Gastrocnemius medialis (tissue), 4 donors: ENCODE data around the gene MGST2. TPM values are rescaled to one million over a fixed set of nuclear protein-coding genes. Genes with fewer than 3 reads are reported as not detected.

Experiments
- ATAC-seq, 2 donors: fragments of 150-250 bp; one replicate each; pipeline ENCODE4 v1.9.1; 2016
- DNase-seq, 2 donors: peaks; one replicate each; pipeline ENCODE4 v3.0.0-alpha.2; 2019
- H3K27ac ChIP-seq, 4 donors: fragments of 200-600 bp; sonication (generic); 1 replicate in 1 of 4; 2 replicates in 3 of 4; pipeline ENCODE4 v1.5.1; 2016 to 2018; ENCODE audit warnings: mild to moderate bottlenecking in 2 of 4, moderate library complexity in 1 of 4
- H3K27me3 ChIP-seq, 3 donors: fragments of 200-600 bp; sonication (generic) in 2 of 3; 1 replicate in 1 of 3; 2 replicates in 2 of 3; pipeline versions ENCODE4 v1.5.1 to v1.6.0; 2016 to 2019; ENCODE audit warnings: mild to moderate bottlenecking in 1 of 3, moderate library complexity in 1 of 3
- H3K36me3 ChIP-seq, 2 donors: fragments of 200-600 bp; sonication (generic) in 1 of 2; one replicate each; pipeline ENCODE4 v1.5.1; 2017 to 2018
- H3K4me1 ChIP-seq, 2 donors: fragments of 200-600 bp; sonication (generic) in 1 of 2; one replicate each; pipeline ENCODE4 v1.5.1; 2016 to 2017; ENCODE audit warnings: mild to moderate bottlenecking in 2 of 2
- H3K4me3 ChIP-seq, 4 donors: fragments of 200-600 bp; sonication (generic) in 3 of 4; 1 replicate in 1 of 4; 2 replicates in 3 of 4; pipeline ENCODE4 v1.5.1; 2016 to 2019; ENCODE audit warnings: mild to moderate bottlenecking in 2 of 4
- H3K9me3 ChIP-seq, 3 donors: fragments of 200-600 bp; sonication (generic) in 2 of 3; 1 replicate in 1 of 3; 2 replicates in 2 of 3; pipeline ENCODE4 v1.5.1; 2016 to 2019
- POLR2A ChIP-seq, 2 donors: fragments of 450-650 bp; IDR thresholded peaks; one replicate each; pipeline ENCODE4 v1.6.1; 2017; ENCODE audit warnings: antibody characterized with exemption in 2 of 2, mild to moderate bottlenecking in 2 of 2, moderate library complexity in 2 of 2
- in situ Hi-C, 4 donors: fragments of 200-750 bp; cut with MboI; loops; one replicate each; pipeline versions ENCODE4 v1.15.0 to v1.8.0; 2017; ENCODE audit warnings: low sequenced_read_pairs in 4 of 4
- intact Hi-C: fragments of 100-400 bp; cut with DNase I; formaldehyde crosslinking; loops from one replicate; pipeline ENCODE4 v1.15.1; 2023; ENCODE audit warnings: low total_unique reads
- total RNA-seq, 4 donors: library from RNA; depleted of rRNA; stranded (reverse); fragments of >200 nt; gene quantifications; one replicate each; pipeline versions ENCODE4 v1.1.0 to v1.2.3, GENCODE V29; 2016
- TF ChIP-seq, protein P1 (sequence below), 5 experiments: fragments of 450-650 bp in 3 of 5; fragments of 200-600 bp in 2 of 5; sonication (generic) in 2 of 5; IDR thresholded peaks in 4 of 5; conservative IDR thresholded peaks in 1 of 5; 1 replicate in 4 of 5; 2 replicates in 1 of 5; pipeline ENCODE4 v1.5.1; 2016 to 2019; ENCODE audit warnings: antibody characterized with exemption in 5 of 5, mild to moderate bottlenecking in 3 of 5, moderate library complexity in 3 of 5

The MGST2 gene
- total RNA-seq, 4 donors from 2014 or later, result 17.3 to 38.6 (median 30.9) TPM

DNA sequence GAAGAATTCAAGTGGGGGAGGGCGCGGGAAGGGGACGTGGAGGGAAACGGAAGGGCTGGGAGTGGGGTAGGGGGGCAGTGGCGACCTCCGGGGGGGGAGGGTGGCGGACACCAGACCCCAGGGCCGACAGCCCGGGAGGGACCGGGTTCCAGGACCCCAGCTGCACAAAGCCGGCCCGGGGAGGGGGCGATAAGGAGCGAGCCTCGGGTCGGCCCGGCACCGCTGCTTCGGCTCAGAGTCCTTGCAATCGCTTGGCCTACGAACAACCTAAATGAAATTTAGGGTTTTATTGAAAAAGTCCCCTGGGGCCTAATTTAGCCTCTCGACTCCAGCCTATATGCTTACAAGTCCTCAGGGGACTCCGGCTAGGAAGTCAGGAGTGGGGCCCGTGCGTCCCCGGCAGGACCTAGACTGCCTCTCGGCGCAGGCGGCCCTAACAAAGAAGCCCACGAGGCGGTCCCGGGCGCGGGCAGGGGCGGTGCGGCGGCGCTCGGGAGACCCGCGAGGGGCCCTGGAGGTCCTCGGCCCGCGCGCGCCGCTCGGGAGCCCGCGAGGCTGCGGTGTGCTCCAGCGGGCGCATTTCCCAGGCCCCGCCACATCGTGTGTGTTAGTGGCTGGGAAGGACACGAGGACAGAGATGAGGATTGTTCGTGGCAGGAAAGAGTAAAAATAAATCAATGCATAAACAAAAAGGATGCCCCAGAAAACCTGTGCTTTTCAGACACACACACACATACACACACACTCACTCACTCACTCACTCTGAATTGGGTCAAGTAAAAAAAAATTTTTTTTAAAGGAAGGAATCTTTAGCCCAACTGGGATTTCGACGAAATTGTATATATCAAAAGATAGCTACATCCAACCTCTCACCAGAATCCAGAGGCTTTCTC is 70.0 kb downstream of the MGST2 start:
- Histone ChIP-seq H3K9me3 (no peaks in the 10 kb centered on the region), H3K4me1 (peaks cover 27 to 34% of the 10 kb centered on the region in 2 donors), H3K27ac (peak overlapping the region; percentile 70 to 85 (median 74)), H3K27me3 (no peaks in the 10 kb centered on the region), H3K36me3 (no peaks in the 10 kb centered on the region), H3K4me3 (peak overlapping the region; percentile 56 to 70 (median 64))
- TF ChIP-seq POLR2A (IDR thresholded peaks at IDR 0.05), result no peak
- TF ChIP-seq, protein P1, sequence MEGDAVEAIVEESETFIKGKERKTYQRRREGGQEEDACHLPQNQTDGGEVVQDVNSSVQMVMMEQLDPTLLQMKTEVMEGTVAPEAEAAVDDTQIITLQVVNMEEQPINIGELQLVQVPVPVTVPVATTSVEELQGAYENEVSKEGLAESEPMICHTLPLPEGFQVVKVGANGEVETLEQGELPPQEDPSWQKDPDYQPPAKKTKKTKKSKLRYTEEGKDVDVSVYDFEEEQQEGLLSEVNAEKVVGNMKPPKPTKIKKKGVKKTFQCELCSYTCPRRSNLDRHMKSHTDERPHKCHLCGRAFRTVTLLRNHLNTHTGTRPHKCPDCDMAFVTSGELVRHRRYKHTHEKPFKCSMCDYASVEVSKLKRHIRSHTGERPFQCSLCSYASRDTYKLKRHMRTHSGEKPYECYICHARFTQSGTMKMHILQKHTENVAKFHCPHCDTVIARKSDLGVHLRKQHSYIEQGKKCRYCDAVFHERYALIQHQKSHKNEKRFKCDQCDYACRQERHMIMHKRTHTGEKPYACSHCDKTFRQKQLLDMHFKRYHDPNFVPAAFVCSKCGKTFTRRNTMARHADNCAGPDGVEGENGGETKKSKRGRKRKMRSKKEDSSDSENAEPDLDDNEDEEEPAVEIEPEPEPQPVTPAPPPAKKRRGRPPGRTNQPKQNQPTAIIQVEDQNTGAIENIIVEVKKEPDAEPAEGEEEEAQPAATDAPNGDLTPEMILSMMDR (IDR thresholded peaks at IDR 0.05 in 4 of 5, conservative IDR thresholded peaks at IDR 0.05 in 1 of 5), result no peak
- intact Hi-C loops (loop anchor here (2.0 to 5.0 kb wide), 7 partner anchors 68 to 573 kb away; partner anchors contain the start of gene MGST2), in situ Hi-C loops (loop anchor here (10.0 to 25.0 kb wide), 6 partner anchors 71 to 627 kb away; partner anchors contain the start of genes MAML3 (in 2 of the 4), MGST2 (in 1 of the 4) and SCOC (in 1 of the 4))
- ATAC-seq, result peak in 1 of 2 donors; percentile 3
- no peak for DNase-seq

DNA sequence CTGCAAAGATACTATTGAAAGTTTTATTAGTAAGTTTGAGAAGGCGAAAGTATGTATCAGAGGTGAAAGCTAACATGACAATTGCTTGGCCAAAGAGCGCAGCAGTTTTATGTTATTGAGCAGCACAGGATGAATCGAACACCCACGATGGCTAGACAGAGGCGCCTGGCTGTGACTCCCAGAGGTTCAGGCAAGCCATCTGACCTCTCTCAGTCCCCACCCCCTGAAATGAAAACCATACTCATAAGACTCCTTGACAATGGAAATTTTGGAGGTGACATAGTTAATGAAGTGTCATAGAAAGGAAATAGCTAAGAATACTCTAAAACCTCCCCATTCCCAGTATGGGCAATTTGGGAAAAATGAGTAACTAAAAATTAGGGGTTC is 70.6 kb downstream of the MGST2 start:
- ATAC-seq, result no peak
- Histone ChIP-seq H3K27ac (peak overlapping the region; percentile 70 to 85 (median 74)), H3K36me3 (no peaks in the 10 kb centered on the region), H3K4me3 (peak overlapping the region in 1 of 4 donors; percentile 60), H3K9me3 (no peaks in the 10 kb centered on the region), H3K27me3 (no peaks in the 10 kb centered on the region), H3K4me1 (peaks cover 34 to 40% of the 10 kb centered on the region in 2 donors)
- TF ChIP-seq, protein P1 (IDR thresholded peaks at IDR 0.05 in 4 of 5, conservative IDR thresholded peaks at IDR 0.05 in 1 of 5), result no peak
- TF ChIP-seq POLR2A (IDR thresholded peaks at IDR 0.05), result no peak
- in situ Hi-C loops, result loop anchor here (10.0 to 25.0 kb wide), 6 partner anchors 71 to 626 kb away; partner anchors contain the start of genes MAML3 (in 2 of the 4), MGST2 (in 1 of the 4) and SCOC (in 1 of the 4)
- intact Hi-C loops, result loop anchor here (5.0 kb wide), 4 partner anchors 69 to 501 kb away; partner anchors contain the start of gene MGST2
- no peak for DNase-seq

DNA sequence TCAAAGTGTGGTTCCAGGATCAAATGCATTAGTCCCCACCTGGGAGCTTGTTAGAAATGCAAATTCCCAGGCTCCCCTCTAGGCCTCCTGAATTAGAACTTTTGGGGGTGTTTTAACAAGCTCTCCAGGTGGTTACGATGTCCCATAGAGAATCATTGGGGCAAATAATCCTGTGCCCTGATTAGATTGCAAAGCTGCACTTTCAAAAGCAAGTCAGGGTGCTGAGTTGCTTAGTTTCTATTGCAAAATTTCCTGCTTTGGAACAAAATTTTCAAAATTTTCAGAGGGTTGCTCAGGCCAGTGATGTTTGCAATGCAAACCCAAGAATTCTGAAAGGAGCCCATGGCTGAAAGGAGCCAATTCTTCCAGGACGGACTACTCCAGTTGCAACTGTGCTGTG is 71.0 kb downstream of the MGST2 start:
- H3K4me3 ChIP-seq, result no peak overlapping the region
- in situ Hi-C loops, result loop anchor here (10.0 to 25.0 kb wide), 6 partner anchors 72 to 626 kb away; partner anchors contain the start of genes MAML3 (in 2 of the 4), MGST2 (in 1 of the 4) and SCOC (in 1 of the 4)
- no peak for DNase-seq
- H3K36me3 ChIP-seq, result no peaks in the 10 kb centered on the region
- no peaks in the 10 kb centered on the region for H3K9me3 ChIP-seq
- TF ChIP-seq, protein P1 (IDR thresholded peaks at IDR 0.05 in 4 of 5, conservative IDR thresholded peaks at IDR 0.05 in 1 of 5), result no peak
- intact Hi-C loops, result loop anchor here (5.0 kb wide), 4 partner anchors 69 to 501 kb away; partner anchors contain the start of gene MGST2
- H3K4me1 ChIP-seq, result peaks cover 35 to 41% of the 10 kb centered on the region in 2 donors
- H3K27me3 ChIP-seq, result no peaks in the 10 kb centered on the region
- no peak for ATAC-seq
- peak overlapping the region in 3 of 4 donors; percentile 70 to 85 (median 76) for H3K27ac ChIP-seq

DNA sequence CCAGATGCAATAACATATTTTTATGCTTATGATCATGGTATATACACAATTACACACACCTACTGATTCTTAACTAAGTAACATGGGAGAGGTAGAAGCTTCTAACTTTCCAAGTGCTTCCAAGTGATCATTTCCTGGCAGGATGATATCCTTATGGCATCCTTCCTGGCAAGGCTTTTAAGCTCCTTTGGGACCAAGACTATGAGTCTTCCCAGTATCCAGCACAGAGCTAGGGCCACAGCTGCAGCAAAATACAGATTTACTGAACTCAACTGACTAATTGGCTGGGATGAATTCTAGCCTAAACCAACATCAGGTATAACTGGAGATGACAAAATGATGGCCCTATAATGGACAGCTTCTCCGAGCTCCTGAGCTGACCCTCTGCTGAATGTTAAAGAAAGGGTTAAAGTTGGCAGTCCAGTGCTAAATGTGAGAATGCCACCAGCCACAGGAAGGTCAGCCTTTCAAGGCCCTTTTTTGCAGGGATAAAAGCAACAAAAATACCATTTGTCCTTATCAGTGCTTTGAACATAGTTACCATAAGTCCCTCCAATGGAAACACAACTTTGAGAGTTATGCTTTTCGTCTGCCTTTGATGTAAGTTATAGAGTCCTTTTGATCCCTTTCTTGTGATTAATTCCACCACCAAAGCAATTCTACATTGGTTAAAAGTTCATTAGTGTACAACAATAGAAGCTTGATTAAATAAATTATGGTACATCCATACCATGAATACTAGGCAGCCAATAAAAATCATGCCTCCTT is 73.4 kb downstream of the MGST2 start:
- ATAC-seq, result no peak
- H3K36me3 ChIP-seq, result no peaks in the 10 kb centered on the region
- H3K4me3 ChIP-seq, result no peak overlapping the region
- DNase-seq, result no peak
- H3K27ac ChIP-seq, result peak overlapping the region; percentile 80 to 97 (median 92)
- in situ Hi-C loops, result loop anchor here (10.0 to 25.0 kb wide), 6 partner anchors 74 to 623 kb away; partner anchors contain the start of genes MAML3 (in 2 of the 4), MGST2 (in 1 of the 4) and SCOC (in 1 of the 4)
- no peaks in the 10 kb centered on the region for H3K9me3 ChIP-seq
- no peaks in the 10 kb centered on the region for H3K27me3 ChIP-seq
- intact Hi-C loops, result loop anchor here (5.0 kb wide), 4 partner anchors 72 to 498 kb away; partner anchors contain the start of gene MGST2
- peaks cover 33 to 34% of the 10 kb centered on the region in 2 donors for H3K4me1 ChIP-seq
- no peak for TF ChIP-seq POLR2A (IDR thresholded peaks at IDR 0.05)
- TF ChIP-seq, protein P1 (IDR thresholded peaks at IDR 0.05 in 4 of 5, conservative IDR thresholded peaks at IDR 0.05 in 1 of 5), result no peak
